K562 (cell line): Measurements from ENCODE around the gene TAPBPL. TPM values are rescaled to one million over a fixed set of nuclear protein-coding genes. Genes with fewer than 3 reads are reported as not detected.

ENCODE experiments used
- ATAC-seq: fragments of 200-7000 bp; cut with Tn5 transposase; 3 replicates; pipeline ENCODE4 v1.9.1; 2020; ENCODE audit warnings: moderate library complexity
- BruUV-seq: library from RNA; stranded (reverse); fragments of 400-500 nt; replicated peaks from 2 replicates; lab custom pipeline; 2021; lab: Mats Ljungman, UMichigan
- CTCF ChIA-PET: fragments of 300-600 bp; formaldehyde crosslinking; extraction: SDS; loops from one replicate; lab custom pipeline; 2021; ENCODE audit warnings: low intra/inter-chr PET ratio; lab: Yijun Ruan, JAX
- POLR2A ChIA-PET: fragments of 300-600, 350-650 bp; sonication (Branson Sonifier 250); formaldehyde crosslinking; extraction: SDS; loops from one replicate; lab custom pipeline; 2021; ENCODE audit warnings: antibody characterized with exemption, inconsistent platforms; lab: Yijun Ruan, JAX
- DNase-seq, 4 experiments: peaks; one replicate each; pipeline versions ENCODE4 v3.0.0 to v3.0.0-alpha.2; 2011 to 2018; ENCODE audit warnings: low spot score in 3 of 4, mixed read lengths in 3 of 4; ENCODE audit errors: extremely low read depth in 1 of 4
- FAIRE-seq: peaks from 2 replicates; lab custom pipeline; 2011; peaks lifted over from hg19 to GRCh38; lab: Jason Lieb, UNC
- H2AFZ ChIP-seq: 2 replicates; pipeline ENCODE4 v1.6.0; 2011; ENCODE audit warnings: low read depth, low read length, control low read depth, inconsistent platforms
- H3K27ac ChIP-seq: fragments of 200-600 bp; 3 replicates; pipeline ENCODE4 v1.8.0; 2011; ENCODE audit warnings: low read depth, mild to moderate bottlenecking, control low read depth, inconsistent platforms, low read length, moderate library complexity, mixed read lengths; ENCODE audit errors: extremely low read depth
- H3K27me3 ChIP-seq, 2 experiments: fragments of 300-600 bp in 1 of 2; 2 replicates in 1 of 2; 3 replicates in 1 of 2; pipeline versions ENCODE4 v1.6.0 to v1.8.0; 2011; ENCODE audit warnings: inconsistent platforms in 2 of 2, low read length in 2 of 2, mild to moderate bottlenecking in 1 of 2, mixed read lengths in 1 of 2, moderate library complexity in 1 of 2; ENCODE audit not compliant: control insufficient read depth in 2 of 2, insufficient read depth in 2 of 2
- H3K36me3 ChIP-seq: fragments of 300-600 bp; 3 replicates; pipeline ENCODE4 v1.8.0; 2011; ENCODE audit warnings: mild to moderate bottlenecking, low read length, inconsistent platforms; ENCODE audit not compliant: control insufficient read depth, insufficient read depth
- H3K4me1 ChIP-seq, 2 experiments: fragments of 200-600 bp in 1 of 2; replicated peaks in 1 of 2; 2 replicates in 1 of 2; 3 replicates in 1 of 2; pipeline versions ENCODE4 v1.5.1 to v1.8.0; 2011; ENCODE audit warnings: inconsistent platforms in 2 of 2, low read length in 2 of 2, mild to moderate bottlenecking in 1 of 2, mixed read lengths in 1 of 2, moderate library complexity in 1 of 2; ENCODE audit not compliant: control insufficient read depth in 2 of 2, insufficient read depth in 2 of 2
- H3K4me2 ChIP-seq: 2 replicates; pipeline ENCODE4 v1.6.1; 2011; ENCODE audit warnings: low read length, control low read depth, inconsistent platforms, mixed read lengths; ENCODE audit not compliant: insufficient read depth
- H3K4me3 ChIP-seq: fragments of 200-600 bp; sonication (generic), shearing (Covaris generic); 2 replicates; pipeline ENCODE4 v1.5.1; 2016; ENCODE audit warnings: control low read depth, inconsistent platforms
- H3K79me2 ChIP-seq: fragments of 200-600 bp; 3 replicates; pipeline ENCODE4 v1.8.0; 2011; ENCODE audit warnings: low read length, inconsistent platforms; ENCODE audit not compliant: control insufficient read depth, insufficient read depth
- H3K9ac ChIP-seq, 2 experiments: 2 replicates each; pipeline versions ENCODE4 v1.6.0 to v1.6.1; 2011; ENCODE audit warnings: low read depth in 2 of 2, low read length in 2 of 2, control low read depth in 1 of 2, inconsistent platforms in 1 of 2, mild to moderate bottlenecking in 1 of 2, mixed read lengths in 1 of 2; ENCODE audit not compliant: insufficient read depth in 1 of 2
- H3K9me1 ChIP-seq: one replicate; pipeline ENCODE4 v1.6.0; 2011; ENCODE audit warnings: inconsistent platforms, mild to moderate bottlenecking, low read length, moderate library complexity; ENCODE audit not compliant: control insufficient read depth, insufficient read depth
- H3K9me3 ChIP-seq: replicated peaks from 2 replicates; pipeline ENCODE4 v1.5.1; 2011; ENCODE audit warnings: low read depth, low read length, inconsistent platforms; ENCODE audit not compliant: control insufficient read depth, insufficient read depth
- H4K20me1 ChIP-seq: replicated peaks from 2 replicates; pipeline ENCODE4 v1.6.1; 2011; ENCODE audit warnings: low read length, inconsistent platforms, mixed read lengths; ENCODE audit not compliant: control insufficient read depth, insufficient read depth
- CBX1 ChIP-seq: sonication (generic); IDR thresholded peaks from 2 replicates; pipeline ENCODE4 v1.6.1; 2016; ENCODE audit warnings: antibody characterized with exemption, low read depth, mild to moderate bottlenecking
- CEBPG ChIP-seq, 3 experiments: fragments of 200-800 bp in 1 of 3; sonication (Bioruptor generic) in 1 of 3; sonication (generic) in 1 of 3; formaldehyde crosslinking in 1 of 3; IDR thresholded peaks in 2 of 3; conservative IDR thresholded peaks in 1 of 3; 2 replicates each; pipeline versions ENCODE4 v1.6.1 to v1.8.0; 2016 to 2022; ENCODE audit warnings: missing compliant biosample characterization in 2 of 3, missing genetic modification characterization in 2 of 3, mild to moderate bottlenecking in 1 of 3, missing genetic modification reagents in 1 of 3
- ERF ChIP-seq: fragments of 450-650 bp; formaldehyde crosslinking; IDR thresholded peaks from 2 replicates; pipeline ENCODE4 v1.4.0; 2020; ENCODE audit warnings: mild to moderate bottlenecking, mixed read lengths
- MIER1 ChIP-seq: fragments of 450-650 bp; IDR thresholded peaks from 2 replicates; pipeline ENCODE4 v1.6.1; 2016; ENCODE audit warnings: antibody characterized with exemption, mild to moderate bottlenecking, low read depth
- PTRF ChIP-seq: fragments of 450-650 bp; IDR thresholded peaks from 2 replicates; pipeline ENCODE4 v1.6.1; 2016; ENCODE audit warnings: mild to moderate bottlenecking, missing genetic modification characterization, missing compliant biosample characterization
- PTTG1 ChIP-seq: fragments of 450-650 bp; IDR thresholded peaks from 2 replicates; pipeline ENCODE4 v1.6.1; 2016; ENCODE audit warnings: low read depth, mild to moderate bottlenecking, missing genetic modification characterization, missing compliant biosample characterization
- SIN3A ChIP-seq, 2 experiments: fragments of 150-350 bp in 1 of 2; IDR thresholded peaks; 2 replicates each; pipeline ENCODE4 v1.6.1; 2011 to 2016; ENCODE audit warnings: borderline replicate concordance in 2 of 2, low read depth in 2 of 2, low read length in 2 of 2, mild to moderate bottlenecking in 2 of 2, moderate library complexity in 2 of 2; ENCODE audit not compliant: control insufficient read depth in 1 of 2
- SMARCA5 ChIP-seq: fragments of 450-650 bp; IDR thresholded peaks from 2 replicates; pipeline ENCODE4 v1.6.1; 2016
- ZBTB49 ChIP-seq: sonication (generic); formaldehyde crosslinking; IDR thresholded peaks from 2 replicates; pipeline ENCODE4 v1.8.0; 2022; ENCODE audit warnings: missing genetic modification reagents, mild to moderate bottlenecking, borderline replicate concordance
- WGBS: fragments of 100-300 bp; shearing (Covaris generic); methylation state at CpG from one replicate; pipeline ENCODE4 v1.1.6; 2016; ENCODE audit warnings: low coverage, mixed read lengths; ENCODE audit not compliant: insufficient coverage; ENCODE audit errors: missing lambda C conversion rate; 5-methylcytosine and 5-hydroxymethylcytosine counted together
- in situ Hi-C: fragments of 300-500 bp; cut with MboI; formaldehyde crosslinking; loops from 4 replicates; pipeline ENCODE4 v1.15.0; 2018; ENCODE audit warnings: inconsistent platforms, mixed read lengths
- intact Hi-C: fragments of 100-400 bp; cut with micrococcal nuclease; formaldehyde crosslinking; loops from 2 replicates; pipeline ENCODE4 v1.14.2; 2022
- polyA plus RNA-seq, 8 experiments: library from polyadenylated mRNA; depleted of rRNA in 4 of 8; stranded (reverse) in 5 of 8; unstranded in 3 of 8; fragments of >200 nt; fragmentation: Nextera tagmentation in 2 of 8; fragmentation: Illumina TruSeq in 1 of 8; extraction: Ambion mirVana in 2 of 8; extraction: Trizol in 1 of 8; gene quantifications; 2 replicates each; pipeline versions ENCODE4 v1.2.1 to v1.2.3, GENCODE V29; 2011 to 2014; ENCODE audit warnings: inconsistent platforms in 1 of 8, missing spikeins in 1 of 8
- total RNA-seq, 7 experiments: library from RNA; depleted of rRNA in 6 of 7; stranded (reverse); fragments of >200 nt in 6 of 7; fragmentation: Illumina TruSeq in 2 of 7; extraction: Trizol in 2 of 7; gene quantifications; 2 replicates each; pipeline versions ENCODE4 v1.2.1 to v1.2.3, GENCODE V29; 2011 to 2021; ENCODE audit warnings: low replicate concordance in 1 of 7
- TF ChIP-seq, protein P1 (sequence below): fragments of 450-650 bp; IDR thresholded peaks from one replicate; pipeline ENCODE4 v1.6.1; 2018; ENCODE audit warnings: mild to moderate bottlenecking, moderate library complexity; ENCODE audit not compliant: partially characterized antibody
- TF ChIP-seq, protein P2 (sequence below): fragments of 450-650 bp; IDR thresholded peaks from 2 replicates; pipeline ENCODE4 v1.6.1; 2016

TAPBPL gene
- total and polyA plus RNA-seq, 9 of the 15 experiments (the other 6 are each of a cell fraction or from before 2014, with no cell fraction given), result 0.29 to 1.6 (median 0.45) TPM

DNA sequence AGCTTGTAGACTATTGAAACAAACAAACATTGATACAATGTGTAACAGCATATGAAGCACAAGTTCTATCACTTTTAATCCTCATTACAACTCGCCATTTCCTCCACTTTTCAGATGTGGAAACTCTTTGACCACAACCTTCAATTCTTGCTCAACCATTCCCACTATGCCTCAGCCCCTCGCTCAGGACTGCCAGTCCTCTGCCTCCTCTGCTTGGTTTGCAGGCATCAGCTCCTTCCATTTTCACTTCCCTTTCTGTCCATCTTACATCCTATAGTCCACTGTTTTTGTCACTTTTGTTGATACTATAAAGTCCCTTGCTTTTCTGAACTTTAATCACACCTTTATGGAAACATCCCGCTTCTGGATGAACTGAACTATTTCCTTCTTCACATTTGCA lies 35.2 kb upstream of the TAPBPL start:
- in situ Hi-C loops (no loop called here), intact Hi-C loops (no loop called here)
- H3K9me3 ChIP-seq, result no peaks in the 10 kb centered on the region
- CTCF ChIA-PET, result no interaction called here
- TF ChIP-seq PTTG1 (tag) (no peak), CEBPG (CRISPR knock-in tag; IDR thresholded peaks at IDR 0.05) (no peak), CEBPG (tag; conservative IDR thresholded peaks at IDR 0.05 in 1 of 2, IDR thresholded peaks at IDR 0.05 in 1 of 2) (no peak), SMARCA5 (no peak), ZBTB49 (CRISPR knock-in tag) (no peak), MIER1 (no peak), SIN3A (IDR thresholded peaks at IDR 0.05; ENCODE audit: borderline replicate concordance in 2 of 2, control insufficient read depth in 1 of 2, low read depth in 2 of 2, low read length in 2 of 2) (no peak), ERF (no peak), PTRF (tag) (no peak), CBX1 (no peak)
- TF ChIP-seq, protein P1, sequence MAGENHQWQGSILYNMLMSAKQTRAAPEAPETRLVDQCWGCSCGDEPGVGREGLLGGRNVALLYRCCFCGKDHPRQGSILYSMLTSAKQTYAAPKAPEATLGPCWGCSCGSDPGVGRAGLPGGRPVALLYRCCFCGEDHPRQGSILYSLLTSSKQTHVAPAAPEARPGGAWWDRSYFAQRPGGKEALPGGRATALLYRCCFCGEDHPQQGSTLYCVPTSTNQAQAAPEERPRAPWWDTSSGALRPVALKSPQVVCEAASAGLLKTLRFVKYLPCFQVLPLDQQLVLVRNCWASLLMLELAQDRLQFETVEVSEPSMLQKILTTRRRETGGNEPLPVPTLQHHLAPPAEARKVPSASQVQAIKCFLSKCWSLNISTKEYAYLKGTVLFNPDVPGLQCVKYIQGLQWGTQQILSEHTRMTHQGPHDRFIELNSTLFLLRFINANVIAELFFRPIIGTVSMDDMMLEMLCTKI, result no peak
- TF ChIP-seq, protein P2, sequence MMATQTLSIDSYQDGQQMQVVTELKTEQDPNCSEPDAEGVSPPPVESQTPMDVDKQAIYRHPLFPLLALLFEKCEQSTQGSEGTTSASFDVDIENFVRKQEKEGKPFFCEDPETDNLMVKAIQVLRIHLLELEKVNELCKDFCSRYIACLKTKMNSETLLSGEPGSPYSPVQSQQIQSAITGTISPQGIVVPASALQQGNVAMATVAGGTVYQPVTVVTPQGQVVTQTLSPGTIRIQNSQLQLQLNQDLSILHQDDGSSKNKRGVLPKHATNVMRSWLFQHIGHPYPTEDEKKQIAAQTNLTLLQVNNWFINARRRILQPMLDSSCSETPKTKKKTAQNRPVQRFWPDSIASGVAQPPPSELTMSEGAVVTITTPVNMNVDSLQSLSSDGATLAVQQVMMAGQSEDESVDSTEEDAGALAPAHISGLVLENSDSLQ, result no peak
- no peak overlapping the region for H2AFZ ChIP-seq
- no peak overlapping the region for H3K4me2 ChIP-seq
- H3K27me3 ChIP-seq, result no peaks in the 10 kb centered on the region
- H3K27ac ChIP-seq, result no peak overlapping the region
- H3K36me3 ChIP-seq, result no peaks in the 10 kb centered on the region
- WGBS, result 42% methylated on average over 3 of the region's 3 CpGs
- POLR2A ChIA-PET, result no interaction called here
- no TSS peak for BruUV-seq
- no peak for DNase-seq
- no peak for FAIRE-seq
- H3K4me1 ChIP-seq, result no peaks in the 10 kb centered on the region; a peak in 1 of 5 replicates
- no peak for ATAC-seq
- no peaks in the 10 kb centered on the region for H3K79me2 ChIP-seq
- no peak overlapping the region for H3K9ac ChIP-seq
- no peak overlapping the region for H3K4me3 ChIP-seq
- H3K9me1 ChIP-seq, result no peaks in the 10 kb centered on the region
- H4K20me1 ChIP-seq, result no peaks in the 10 kb centered on the region
